ENCODE results near the gene DGKB. TPM values are rescaled to one million over a fixed set of nuclear protein-coding genes. Genes with fewer than 3 reads are reported as not detected.

DGKB gene
- total RNA-seq, 4 donors from 2014 or later, result 4.4 to 33.1 (median 9.3) TPM

GRCh38 chr7:14850039-14850438 lies 52.5 kb downstream of the DGKB start:
- intact Hi-C loops (cut with DNase I; ENCODE audit: low total_unique reads), result no loop called here
- no peaks in the 10 kb centered on the region for H3K4me1 ChIP-seq

DNA sequence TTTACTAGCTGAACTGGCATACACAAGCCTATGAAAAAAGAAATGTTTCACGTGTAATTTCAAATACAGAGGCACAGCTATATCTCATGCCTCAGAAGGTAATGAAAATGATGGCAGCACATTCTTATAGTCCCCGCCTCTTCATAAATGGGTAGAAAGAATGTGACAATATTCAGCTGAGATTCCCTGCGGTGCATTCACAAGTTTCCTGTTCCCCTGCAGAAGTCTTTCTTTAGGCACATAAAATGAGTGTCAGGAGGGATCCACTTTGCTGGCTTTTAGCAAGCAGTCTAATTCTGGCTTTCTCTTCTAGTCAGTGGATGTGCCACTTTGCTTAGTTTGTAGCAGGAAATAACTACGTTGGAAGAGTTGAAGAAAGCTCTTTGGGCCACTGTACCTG lies 56.1 kb downstream of the DGKB start:
- no peak for TF ChIP-seq POLR2A (IDR thresholded peaks at IDR 0.05)
- TF ChIP-seq, protein P1, sequence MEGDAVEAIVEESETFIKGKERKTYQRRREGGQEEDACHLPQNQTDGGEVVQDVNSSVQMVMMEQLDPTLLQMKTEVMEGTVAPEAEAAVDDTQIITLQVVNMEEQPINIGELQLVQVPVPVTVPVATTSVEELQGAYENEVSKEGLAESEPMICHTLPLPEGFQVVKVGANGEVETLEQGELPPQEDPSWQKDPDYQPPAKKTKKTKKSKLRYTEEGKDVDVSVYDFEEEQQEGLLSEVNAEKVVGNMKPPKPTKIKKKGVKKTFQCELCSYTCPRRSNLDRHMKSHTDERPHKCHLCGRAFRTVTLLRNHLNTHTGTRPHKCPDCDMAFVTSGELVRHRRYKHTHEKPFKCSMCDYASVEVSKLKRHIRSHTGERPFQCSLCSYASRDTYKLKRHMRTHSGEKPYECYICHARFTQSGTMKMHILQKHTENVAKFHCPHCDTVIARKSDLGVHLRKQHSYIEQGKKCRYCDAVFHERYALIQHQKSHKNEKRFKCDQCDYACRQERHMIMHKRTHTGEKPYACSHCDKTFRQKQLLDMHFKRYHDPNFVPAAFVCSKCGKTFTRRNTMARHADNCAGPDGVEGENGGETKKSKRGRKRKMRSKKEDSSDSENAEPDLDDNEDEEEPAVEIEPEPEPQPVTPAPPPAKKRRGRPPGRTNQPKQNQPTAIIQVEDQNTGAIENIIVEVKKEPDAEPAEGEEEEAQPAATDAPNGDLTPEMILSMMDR (IDR thresholded peaks at IDR 0.05), result no peak
- H3K27ac ChIP-seq, result no peak overlapping the region
- no peaks in the 10 kb centered on the region for H3K36me3 ChIP-seq
- no peaks in the 10 kb centered on the region for H3K9me3 ChIP-seq
- DNase-seq, result no peak
- no peaks in the 10 kb centered on the region for H3K4me1 ChIP-seq
- H3K27me3 ChIP-seq, result no peaks in the 10 kb centered on the region
- intact Hi-C loops (cut with DNase I; ENCODE audit: low total_unique reads), result no loop called here
- H3K4me3 ChIP-seq, result no peak overlapping the region

More at GRCh38 chr7:14850039-14850438, 52.5 kb downstream of the DGKB start:
- no peak overlapping the region for H3K27ac ChIP-seq
- no peak for TF ChIP-seq POLR2A (IDR thresholded peaks at IDR 0.05)
- TF ChIP-seq, protein P1 (IDR thresholded peaks at IDR 0.05), result no peak
- no peaks in the 10 kb centered on the region for H3K36me3 ChIP-seq
- DNase-seq, result no peak
- no peak overlapping the region for H3K4me3 ChIP-seq
- no peaks in the 10 kb centered on the region for H3K9me3 ChIP-seq
- no peaks in the 10 kb centered on the region for H3K27me3 ChIP-seq

DNA sequence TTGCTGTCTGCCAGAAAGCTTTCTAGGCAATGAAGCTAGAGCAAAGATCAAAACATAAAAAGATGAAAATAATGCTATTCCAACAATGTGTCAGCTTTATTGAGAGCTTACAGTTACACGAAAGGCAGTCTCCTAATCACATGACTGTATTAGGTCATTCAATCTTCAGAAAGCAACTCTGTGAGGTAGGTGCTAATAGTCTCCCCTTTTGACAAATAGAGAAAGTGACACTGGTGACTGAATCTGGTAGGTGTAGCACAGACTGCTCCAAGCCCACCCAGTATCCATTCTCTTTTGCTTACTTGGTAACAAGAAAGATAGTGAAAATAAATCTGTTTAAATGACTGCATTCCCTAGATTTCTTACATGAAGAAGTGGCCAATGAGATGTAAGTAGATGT lies 58.8 kb downstream of the DGKB start:
- Histone ChIP-seq H3K27ac (no peak overlapping the region), H3K4me3 (no peak overlapping the region), H3K27me3 (no peaks in the 10 kb centered on the region), H3K4me1 (no peaks in the 10 kb centered on the region), H3K9me3 (no peaks in the 10 kb centered on the region), H3K36me3 (no peaks in the 10 kb centered on the region)
- intact Hi-C loops (cut with DNase I; ENCODE audit: low total_unique reads), result no loop called here
- no peak for TF ChIP-seq POLR2A (IDR thresholded peaks at IDR 0.05)
- TF ChIP-seq, protein P1 (IDR thresholded peaks at IDR 0.05), result no peak
- DNase-seq, result no peak

- no peaks in the 10 kb centered on the region for H3K36me3 ChIP-seq
- no peaks in the 10 kb centered on the region for H3K4me1 ChIP-seq
- H3K4me3 ChIP-seq, result no peak overlapping the region
- H3K27ac ChIP-seq, result no peak overlapping the region
- H3K9me3 ChIP-seq, result no peaks in the 10 kb centered on the region
- H3K27me3 ChIP-seq, result no peaks in the 10 kb centered on the region
- DNase-seq, result no peak
- intact Hi-C loops (cut with DNase I; ENCODE audit: low total_unique reads), result no loop called here
- TF ChIP-seq, protein P1 (IDR thresholded peaks at IDR 0.05), result no peak
- TF ChIP-seq POLR2A (IDR thresholded peaks at IDR 0.05), result no peak
These were observed 60.0 kb downstream of the DGKB start for GRCh38 chr7:14842523-14842922.

- Histone ChIP-seq H3K9me3 (no peaks in the 10 kb centered on the region), H3K27me3 (no peaks in the 10 kb centered on the region), H3K27ac (no peak overlapping the region), H3K36me3 (no peaks in the 10 kb centered on the region), H3K4me1 (no peaks in the 10 kb centered on the region), H3K4me3 (no peak overlapping the region)
- intact Hi-C loops (cut with DNase I; ENCODE audit: low total_unique reads), result no loop called here
- DNase-seq, result no peak
- TF ChIP-seq, protein P1 (IDR thresholded peaks at IDR 0.05), result no peak
- no peak for TF ChIP-seq POLR2A (IDR thresholded peaks at IDR 0.05)
These were observed 60.7 kb downstream of the DGKB start for GRCh38 chr7:14841869-14842268.
